Neuronal stem cell (in vitro differentiated cells): ENCODE measurements around the gene FRAT2.
A peak's percentile ranks its signal among the peaks of the same experiment; 100 is the strongest.

Experiments
- DNase-seq: peaks from one replicate; pipeline ENCODE4 v3.0.0-alpha.2; 2013; ENCODE audit warnings: low spot score
- H2AFZ ChIP-seq: one replicate; pipeline ENCODE4 v1.6.1; 2013; ENCODE audit warnings: mild to moderate bottlenecking, low read length, inconsistent platforms
- H2AK5ac ChIP-seq: 2 replicates; pipeline ENCODE4 v1.6.1; 2013; ENCODE audit warnings: low read depth, mild to moderate bottlenecking, inconsistent platforms, low read length, moderate library complexity, mixed read lengths
- H2BK120ac ChIP-seq: 2 replicates; pipeline ENCODE4 v1.6.1; 2013; ENCODE audit warnings: low read depth, mild to moderate bottlenecking, inconsistent platforms, low read length, moderate library complexity, mixed read lengths
- H2BK12ac ChIP-seq: one replicate; pipeline ENCODE4 v1.6.1; 2013; ENCODE audit warnings: low read length, inconsistent platforms
- H2BK15ac ChIP-seq: 2 replicates; pipeline ENCODE4 v1.6.1; 2013; ENCODE audit warnings: mild to moderate bottlenecking, low read length, inconsistent platforms, mixed read lengths
- H2BK5ac ChIP-seq: one replicate; pipeline ENCODE4 v1.6.1; 2013; ENCODE audit warnings: inconsistent platforms, mild to moderate bottlenecking, low read length, moderate library complexity
- H3K14ac ChIP-seq: one replicate; pipeline ENCODE4 v1.6.1; 2013; ENCODE audit warnings: low read length, inconsistent platforms
- H3K18ac ChIP-seq: 2 replicates; pipeline ENCODE4 v1.6.1; 2013; ENCODE audit warnings: low read length, inconsistent platforms
- H3K23ac ChIP-seq: 2 replicates; pipeline ENCODE4 v1.6.1; 2013; ENCODE audit warnings: low read depth, mild to moderate bottlenecking, mixed read lengths, low read length, inconsistent platforms; ENCODE audit not compliant: poor library complexity
- H3K27ac ChIP-seq: replicated peaks from 3 replicates; pipeline ENCODE4 v1.5.1; 2013; ENCODE audit warnings: low read length, inconsistent platforms
- H3K27me3 ChIP-seq, 3 experiments: 2 replicates each; pipeline ENCODE4 v1.6.1; 2013; ENCODE audit warnings: low read length in 3 of 3, mild to moderate bottlenecking in 2 of 3, inconsistent platforms in 1 of 3, low read depth in 1 of 3, mixed read lengths in 1 of 3, moderate library complexity in 1 of 3; ENCODE audit not compliant: control insufficient read depth in 3 of 3, insufficient read depth in 3 of 3
- H3K36me3 ChIP-seq, 2 donors: replicated peaks in 1 of 2; 2 replicates each; pipeline ENCODE4 v1.6.1; 2013; ENCODE audit warnings: low read length in 2 of 2; ENCODE audit not compliant: control insufficient read depth in 2 of 2, insufficient read depth in 2 of 2
- H3K4ac ChIP-seq: 2 replicates; pipeline ENCODE4 v1.6.1; 2013; ENCODE audit warnings: inconsistent platforms, mild to moderate bottlenecking, low read length, moderate library complexity
- H3K4me1 ChIP-seq, 2 donors: 1 replicate in 1 of 2; 2 replicates in 1 of 2; pipeline ENCODE4 v1.6.1; 2013; ENCODE audit warnings: low read length in 2 of 2, low read depth in 1 of 2; ENCODE audit not compliant: control insufficient read depth in 2 of 2, insufficient read depth in 1 of 2
- H3K4me2 ChIP-seq: one replicate; pipeline ENCODE4 v1.6.1; 2013; ENCODE audit warnings: mild to moderate bottlenecking, low read length, inconsistent platforms; ENCODE audit not compliant: insufficient read depth, poor library complexity, severe bottlenecking
- H3K4me3 ChIP-seq, 2 donors: 2 replicates each; pipeline ENCODE4 v1.5.1; 2013; ENCODE audit warnings: low read length in 2 of 2, mild to moderate bottlenecking in 2 of 2, inconsistent platforms in 1 of 2, moderate library complexity in 1 of 2
- H3K79me1 ChIP-seq: one replicate; pipeline ENCODE4 v1.6.1; 2013; ENCODE audit warnings: low read depth, mild to moderate bottlenecking, inconsistent platforms, low read length, moderate library complexity
- H3K9ac ChIP-seq: one replicate; pipeline ENCODE4 v1.6.1; 2013; ENCODE audit warnings: mild to moderate bottlenecking, low read depth, low read length, inconsistent platforms; ENCODE audit not compliant: poor library complexity
- H3K9me3 ChIP-seq, 2 donors: replicated peaks in 1 of 2; 2 replicates each; pipeline versions ENCODE3 to v1.6.1; 2013; ENCODE audit warnings: low read length in 2 of 2, mild to moderate bottlenecking in 2 of 2, inconsistent platforms in 1 of 2, low read depth in 1 of 2, mixed read lengths in 1 of 2, moderate library complexity in 1 of 2; ENCODE audit not compliant: control insufficient read depth in 2 of 2, insufficient read depth in 1 of 2
- H4K8ac ChIP-seq: one replicate; pipeline ENCODE4 v1.6.1; 2013; ENCODE audit warnings: low read depth, mild to moderate bottlenecking, inconsistent platforms, low read length, moderate library complexity
- H4K91ac ChIP-seq: one replicate; pipeline ENCODE4 v1.6.1; 2013; ENCODE audit warnings: low read length, low read depth, mild to moderate bottlenecking, inconsistent platforms; ENCODE audit not compliant: poor library complexity
- WGBS, 2 donors: extraction: QIAGEN DNeasy Blood & Tissue Kit; methylation state at CpG; one replicate each; pipeline ENCODE4 v1.1.7; 2013; ENCODE audit warnings: missing lambda C conversion rate in 2 of 2, mixed read lengths in 1 of 2; ENCODE audit not compliant: insufficient read length in 2 of 2, insufficient replicate concordance in 1 of 2; ENCODE audit errors: extremely low coverage in 2 of 2; 5-methylcytosine and 5-hydroxymethylcytosine counted together

Gene FRAT2

DNA sequence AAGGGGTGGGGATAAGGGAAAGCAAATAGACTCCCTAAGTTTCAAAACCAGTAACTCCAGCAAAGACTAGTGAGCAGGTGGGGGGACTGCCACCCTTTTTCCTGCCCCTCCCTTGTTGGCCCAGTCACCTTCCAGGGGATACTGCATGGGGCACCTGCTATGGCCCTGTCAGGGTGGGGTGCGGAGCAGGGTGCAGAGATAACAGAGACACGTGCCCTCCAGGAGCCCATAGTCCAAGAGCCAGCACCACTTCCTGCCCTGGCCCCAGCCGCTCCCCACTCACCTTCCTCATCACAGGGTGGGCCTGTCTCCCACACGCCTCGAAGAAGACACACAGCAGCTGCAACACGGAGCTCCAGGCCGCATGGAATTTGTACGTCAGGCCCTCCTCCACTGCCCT lies 46.0 kb upstream of the FRAT2 start:
- peak overlapping the region; percentile 48 for H3K18ac ChIP-seq
- no peak overlapping the region for H2BK15ac ChIP-seq
- H3K4ac ChIP-seq = no peak overlapping the region
- H3K9ac ChIP-seq = no peak overlapping the region
- H3K4me1 ChIP-seq = no peaks in the 10 kb centered on the region
- H2BK12ac ChIP-seq = no peak overlapping the region
- no CpG with 5 or more reads among the region's 8 CpGs for WGBS, 2 donors
- peaks cover 0 to 2% of the 10 kb centered on the region in 2 donors for H3K9me3 ChIP-seq
- no peak overlapping the region for H3K27ac ChIP-seq
- H3K4me2 ChIP-seq = no peak overlapping the region
- H3K79me1 ChIP-seq = peaks cover 2% of the 10 kb centered on the region
- no peak overlapping the region for H2BK120ac ChIP-seq
- no peak for DNase-seq
- no peak overlapping the region for H3K4me3 ChIP-seq
- no peak overlapping the region for H2AK5ac ChIP-seq
- peak overlapping the region; percentile 80 for H3K23ac ChIP-seq
- no peak overlapping the region for H3K14ac ChIP-seq
- H3K36me3 ChIP-seq = peaks cover 29 to 77% of the 10 kb centered on the region in 2 donors
- no peak overlapping the region for H4K91ac ChIP-seq
- H2BK5ac ChIP-seq = no peak overlapping the region
- no peak overlapping the region for H4K8ac ChIP-seq
- H2AFZ ChIP-seq = no peak overlapping the region
- no peaks in the 10 kb centered on the region for H3K27me3 ChIP-seq

GRCh38 chr10:97378933-97379921 lies 44.7 kb upstream of the FRAT2 start:
- peak overlapping the region; percentile 44 for H3K9ac ChIP-seq
- no peak for DNase-seq
- H3K4me1 ChIP-seq = no peaks in the 10 kb centered on the region
- H3K4me2 ChIP-seq = no peak overlapping the region
- H2BK5ac ChIP-seq = no peak overlapping the region
- peaks cover 27 to 74% of the 10 kb centered on the region in 2 donors for H3K36me3 ChIP-seq
- H2BK12ac ChIP-seq = no peak overlapping the region
- no peak overlapping the region for H3K23ac ChIP-seq
- no peaks in the 10 kb centered on the region for H3K27me3 ChIP-seq
- H2AK5ac ChIP-seq = no peak overlapping the region
- H3K79me1 ChIP-seq = peaks cover 2% of the 10 kb centered on the region
- H3K4me3 ChIP-seq = no peak overlapping the region
- H3K4ac ChIP-seq = no peak overlapping the region
- H4K91ac ChIP-seq = no peak overlapping the region
- H3K14ac ChIP-seq = no peak overlapping the region
- peaks cover 0 to 2% of the 10 kb centered on the region in 2 donors for H3K9me3 ChIP-seq
- peak overlapping the region; percentile 3 for H4K8ac ChIP-seq
- H2BK15ac ChIP-seq = no peak overlapping the region
- H2AFZ ChIP-seq = no peak overlapping the region
- H2BK120ac ChIP-seq = no peak overlapping the region
- no CpG with 5 or more reads among the region's 15 CpGs for WGBS, 2 donors
- H3K18ac ChIP-seq = peak overlapping the region; percentile 57
- no peak overlapping the region for H3K27ac ChIP-seq

GRCh38 chr10:97376413-97376812 lies 41.9 kb upstream of the FRAT2 start:
- Histone ChIP-seq H3K23ac (no peak overlapping the region), H3K9ac (no peak overlapping the region), H3K18ac (no peak overlapping the region), H2BK120ac (no peak overlapping the region), H2BK15ac (no peak overlapping the region), H2BK5ac (no peak overlapping the region), H4K8ac (no peak overlapping the region), H4K91ac (no peak overlapping the region), H2AFZ (no peak overlapping the region), H3K4ac (no peak overlapping the region), H3K4me1 (no peaks in the 10 kb centered on the region), H3K9me3 (no peaks in the 10 kb centered on the region), H3K4me2 (no peak overlapping the region), H3K27me3 (no peaks in the 10 kb centered on the region), H3K79me1 (peaks cover 4% of the 10 kb centered on the region), H3K36me3 (peaks cover 46 to 85% of the 10 kb centered on the region in 2 donors), H2AK5ac (no peak overlapping the region), H3K14ac (no peak overlapping the region), H3K27ac (no peak overlapping the region), H3K4me3 (peak overlapping the region in 1 of 2 donors; percentile 59), H2BK12ac (no peak overlapping the region)
- no CpG with 5 or more reads among the region's 6 CpGs for WGBS, 2 donors
- DNase-seq = no peak

DNA sequence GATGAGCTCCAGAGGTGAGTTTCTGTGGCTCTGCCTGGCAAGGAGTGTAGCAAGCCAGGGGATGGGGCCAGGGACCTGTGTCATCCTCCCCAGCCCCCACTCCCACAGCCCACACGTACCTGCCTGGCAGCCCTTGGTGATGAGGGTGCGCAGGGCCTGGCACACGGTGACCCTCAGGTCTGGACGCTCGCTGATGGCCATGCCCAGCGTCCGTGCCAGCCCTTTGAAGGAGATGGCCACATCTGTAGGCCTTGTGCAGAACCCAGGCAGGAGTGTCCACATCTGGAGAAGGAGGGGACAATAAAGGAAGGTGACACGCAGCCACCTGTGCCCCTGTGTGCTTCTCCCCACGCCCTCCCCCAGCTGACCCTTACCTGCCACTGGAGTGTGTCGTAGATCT lies 38.9 kb upstream of the FRAT2 start:
- Histone ChIP-seq H3K9ac (peak overlapping the region; percentile 54), H3K9me3 (no peaks in the 10 kb centered on the region), H3K27me3 (no peaks in the 10 kb centered on the region), H2BK5ac (no peak overlapping the region), H3K36me3 (peaks cover 46 to 88% of the 10 kb centered on the region in 2 donors), H3K27ac (no peak overlapping the region), H2AK5ac (no peak overlapping the region), H3K4me3 (no peak overlapping the region), H3K14ac (peak overlapping the region; percentile 11), H2BK15ac (no peak overlapping the region), H2BK12ac (no peak overlapping the region), H2AFZ (no peak overlapping the region), H2BK120ac (no peak overlapping the region), H4K91ac (no peak overlapping the region), H3K4ac (no peak overlapping the region), H4K8ac (no peak overlapping the region), H3K4me1 (no peaks in the 10 kb centered on the region), H3K23ac (no peak overlapping the region), H3K79me1 (peaks cover 2% of the 10 kb centered on the region), H3K18ac (no peak overlapping the region), H3K4me2 (no peak overlapping the region)
- DNase-seq = no peak
- WGBS, 2 donors = no CpG with 5 or more reads among the region's 10 CpGs
